Activated CD4-positive, alpha-beta memory T cell treated with anti-CD3 and anti-CD28 coated beads for 36 hours (primary cell): ENCODE data around the gene PBOV1. TPM values are rescaled to one million over a fixed set of nuclear protein-coding genes. Genes with fewer than 3 reads are reported as not detected.

Experiments used
- CTCF ChIA-PET: fragments of 350-600 bp; sonication (Branson Sonifier 250); formaldehyde crosslinking; loops from one replicate; lab custom pipeline; 2021; ENCODE audit warnings: antibody characterized with exemption, inconsistent platforms; lab: Charles Lee
- POLR2A ChIA-PET: fragments of 350-600 bp; sonication (Branson Sonifier 250); formaldehyde crosslinking; loops from one replicate; lab custom pipeline; 2021; ENCODE audit warnings: antibody characterized with exemption; lab: Charles Lee
- DNase-seq: peaks from one replicate; pipeline ENCODE4 v3.0.0-alpha.2; 2020
- H3K27ac Mint-ChIP-seq: one replicate; pipeline ENCODE4 v1.8.0; 2021; ENCODE audit warnings: mixed read lengths
- H3K27me3 Mint-ChIP-seq: one replicate; pipeline ENCODE4 v1.8.0; 2021; ENCODE audit warnings: mixed read lengths
- H3K36me3 Mint-ChIP-seq: one replicate; pipeline ENCODE4 v1.8.0; 2021; ENCODE audit warnings: mixed read lengths
- H3K4me1 Mint-ChIP-seq: one replicate; pipeline ENCODE4 v1.8.0; 2021; ENCODE audit warnings: low read depth, mixed read lengths
- H3K4me3 Mint-ChIP-seq: one replicate; pipeline ENCODE4 v1.8.0; 2021; ENCODE audit warnings: mild to moderate bottlenecking, mixed read lengths
- H3K9me3 Mint-ChIP-seq: one replicate; pipeline ENCODE4 v1.8.0; 2021; ENCODE audit warnings: mixed read lengths
- intact Hi-C: fragments of 100-400 bp; cut with micrococcal nuclease; formaldehyde crosslinking; loops from one replicate; pipeline ENCODE4 v1.15.1; 2023
- total RNA-seq, 2 experiments: library from RNA; stranded (reverse); gene quantifications; one replicate each; pipeline ENCODE4 v1.2.3, GENCODE V29; 2021

PBOV1 gene
- total RNA-seq, 2 experiments from 2014 or later, result not detected

- H3K9me3 Mint-ChIP-seq, result no peaks in the 10 kb centered on the region
- intact Hi-C loops, result no loop called here
- no peak overlapping the region for H3K27ac Mint-ChIP-seq
- no peaks in the 10 kb centered on the region for H3K4me1 Mint-ChIP-seq
- peaks cover 10% of the 10 kb centered on the region for H3K27me3 Mint-ChIP-seq
- no peaks in the 10 kb centered on the region for H3K36me3 Mint-ChIP-seq
- no peak overlapping the region for H3K4me3 Mint-ChIP-seq
- POLR2A ChIA-PET, result no interaction called here
- no peak for DNase-seq
- CTCF ChIA-PET, result no interaction called here
These were observed 20.7 kb downstream of the PBOV1 start for GRCh38 chr6:138197570-138197969.

GRCh38 chr6:138196122-138196738 lies 22.1 kb downstream of the PBOV1 start:
- Mint-ChIP-seq H3K4me1 (no peaks in the 10 kb centered on the region), H3K4me3 (no peak overlapping the region), H3K27ac (no peak overlapping the region), H3K27me3 (peaks cover 7% of the 10 kb centered on the region), H3K36me3 (no peaks in the 10 kb centered on the region), H3K9me3 (no peaks in the 10 kb centered on the region)
- CTCF ChIA-PET, result no interaction called here
- intact Hi-C loops, result no loop called here
- no peak for DNase-seq
- POLR2A ChIA-PET, result no interaction called here

GRCh38 chr6:138194287-138194686 lies 24.0 kb downstream of the PBOV1 start:
- H3K36me3 Mint-ChIP-seq, result no peaks in the 10 kb centered on the region
- no peak overlapping the region for H3K27ac Mint-ChIP-seq
- DNase-seq, result no peak
- ChIA-PET POLR2A (no interaction called here), CTCF (no interaction called here)
- peaks cover 6% of the 10 kb centered on the region for H3K27me3 Mint-ChIP-seq
- no peaks in the 10 kb centered on the region for H3K9me3 Mint-ChIP-seq
- no peaks in the 10 kb centered on the region for H3K4me1 Mint-ChIP-seq
- intact Hi-C loops, result no loop called here
- no peak overlapping the region for H3K4me3 Mint-ChIP-seq

- Mint-ChIP-seq H3K4me3 (no peak overlapping the region), H3K27me3 (peaks cover 17% of the 10 kb centered on the region), H3K9me3 (no peaks in the 10 kb centered on the region), H3K27ac (no peak overlapping the region), H3K36me3 (no peaks in the 10 kb centered on the region), H3K4me1 (no peaks in the 10 kb centered on the region)
- POLR2A ChIA-PET, result no interaction called here
- intact Hi-C loops, result no loop called here
- CTCF ChIA-PET, result interaction anchor here (0.6 kb wide), 1 partner anchor 137 kb away, joined by 3 read pairs; no protein-coding TSS in a partner anchor
- no peak for DNase-seq
These were observed 29.9 kb downstream of the PBOV1 start for GRCh38 chr6:138188278-138188941.

- Mint-ChIP-seq H3K27me3 (peaks cover 22% of the 10 kb centered on the region), H3K4me1 (no peaks in the 10 kb centered on the region), H3K36me3 (no peaks in the 10 kb centered on the region), H3K4me3 (no peak overlapping the region), H3K27ac (no peak overlapping the region), H3K9me3 (no peaks in the 10 kb centered on the region)
- ChIA-PET POLR2A (no interaction called here), CTCF (no interaction called here)
- DNase-seq, result no peak
- intact Hi-C loops, result no loop called here
These were observed 31.1 kb downstream of the PBOV1 start for GRCh38 chr6:138187156-138187555.

- no peaks in the 10 kb centered on the region for H3K4me1 Mint-ChIP-seq
- no peak overlapping the region for H3K4me3 Mint-ChIP-seq
- no peaks in the 10 kb centered on the region for H3K36me3 Mint-ChIP-seq
- no peak overlapping the region for H3K27ac Mint-ChIP-seq
- no peak for DNase-seq
- H3K27me3 Mint-ChIP-seq, result peaks cover 30% of the 10 kb centered on the region
- ChIA-PET POLR2A (no interaction called here), CTCF (no interaction called here)
- H3K9me3 Mint-ChIP-seq, result peaks cover 5% of the 10 kb centered on the region
- intact Hi-C loops, result no loop called here
These were observed 34.1 kb downstream of the PBOV1 start for GRCh38 chr6:138184230-138184629.

- intact Hi-C loops, result no loop called here
- Mint-ChIP-seq H3K9me3 (peaks cover 5% of the 10 kb centered on the region), H3K27ac (no peak overlapping the region), H3K4me1 (no peaks in the 10 kb centered on the region), H3K4me3 (no peak overlapping the region), H3K27me3 (peaks cover 26% of the 10 kb centered on the region), H3K36me3 (no peaks in the 10 kb centered on the region)
- no peak for DNase-seq
- ChIA-PET CTCF (no interaction called here), POLR2A (no interaction called here)
These were observed 34.5 kb downstream of the PBOV1 start for GRCh38 chr6:138183790-138184134.

- peaks cover 23% of the 10 kb centered on the region for H3K27me3 Mint-ChIP-seq
- intact Hi-C loops, result no loop called here
- no peak overlapping the region for H3K4me3 Mint-ChIP-seq
- H3K36me3 Mint-ChIP-seq, result no peaks in the 10 kb centered on the region
- H3K9me3 Mint-ChIP-seq, result peaks cover 9% of the 10 kb centered on the region
- H3K4me1 Mint-ChIP-seq, result no peaks in the 10 kb centered on the region
- DNase-seq, result no peak
- no peak overlapping the region for H3K27ac Mint-ChIP-seq
- CTCF ChIA-PET, result no interaction called here
- POLR2A ChIA-PET, result no interaction called here
These were observed 35.1 kb downstream of the PBOV1 start for GRCh38 chr6:138182939-138183789.

- H3K36me3 Mint-ChIP-seq, result peaks cover 2% of the 10 kb centered on the region
- intact Hi-C loops, result no loop called here
- peaks cover 24% of the 10 kb centered on the region for H3K9me3 Mint-ChIP-seq
- no peak overlapping the region for H3K4me3 Mint-ChIP-seq
- H3K27me3 Mint-ChIP-seq, result peaks cover 23% of the 10 kb centered on the region
- DNase-seq, result no peak
- POLR2A ChIA-PET, result no interaction called here
- no peak overlapping the region for H3K27ac Mint-ChIP-seq
- no peaks in the 10 kb centered on the region for H3K4me1 Mint-ChIP-seq
- CTCF ChIA-PET, result no interaction called here
These were observed 41.5 kb downstream of the PBOV1 start for GRCh38 chr6:138176652-138177232.

GRCh38 chr6:138175596-138175995 lies 42.7 kb downstream of the PBOV1 start:
- Mint-ChIP-seq H3K27ac (no peak overlapping the region), H3K4me3 (no peak overlapping the region), H3K4me1 (no peaks in the 10 kb centered on the region), H3K27me3 (peaks cover 20% of the 10 kb centered on the region), H3K36me3 (peaks cover 2% of the 10 kb centered on the region), H3K9me3 (peaks cover 24% of the 10 kb centered on the region)
- no peak for DNase-seq
- POLR2A ChIA-PET, result no interaction called here
- CTCF ChIA-PET, result no interaction called here
- intact Hi-C loops, result no loop called here
